Stimulated activated CD4-positive, alpha-beta T cell treated with anti-CD3 and anti-CD28 coated beads, Interleukin-1b, Interleukin-23, amount 100 ng/mL, for 24 hours (primary cell): Measurements from ENCODE around the gene DSCAML1.

ENCODE experiments used
- DNase-seq, 4 experiments: peaks; one replicate each; pipeline ENCODE4 v3.0.0-alpha.2; 2020; ENCODE audit warnings: low read depth in 4 of 4, low spot score in 1 of 4

The DSCAML1 gene

GRCh38 chr11:117437791-117438130, 359.3 kb downstream of the DSCAML1 start:
- no peak for DNase-seq

GRCh38 chr11:117437041-117437790, 359.8 kb downstream of the DSCAML1 start:
- DNase-seq = no peak

- no peak for DNase-seq
Observed at GRCh38 chr11:117435326-117435725, 361.7 kb downstream of the DSCAML1 start.

GRCh38 chr11:117434481-117434880, 362.5 kb downstream of the DSCAML1 start:
- DNase-seq = no peak

- no peak for DNase-seq
Observed at GRCh38 chr11:117433717-117434116, 363.3 kb downstream of the DSCAML1 start.

- no peak for DNase-seq
Observed at GRCh38 chr11:117431436-117431835, 365.6 kb downstream of the DSCAML1 start.

GRCh38 chr11:117430293-117430955, 366.6 kb downstream of the DSCAML1 start:
- DNase-seq = no peak

- DNase-seq = no peak
Observed at GRCh38 chr11:117428856-117429229, 368.2 kb downstream of the DSCAML1 start.

- DNase-seq = no peak
Observed at GRCh38 chr11:117428186-117428855, 368.7 kb downstream of the DSCAML1 start.

GRCh38 chr11:117427356-117427874, 369.6 kb downstream of the DSCAML1 start:
- DNase-seq = no peak

GRCh38 chr11:117426941-117427340, 370.1 kb downstream of the DSCAML1 start:
- DNase-seq = no peak

- peak; percentile 48 to 77 (median 55) for DNase-seq
Observed at GRCh38 chr11:117426297-117426685, 370.7 kb downstream of the DSCAML1 start.

- DNase-seq = no peak
Observed at GRCh38 chr11:117425679-117426296, 371.2 kb downstream of the DSCAML1 start.

- no peak for DNase-seq
Observed at GRCh38 chr11:117424781-117425180, 372.2 kb downstream of the DSCAML1 start.

- DNase-seq = no peak
Observed at GRCh38 chr11:117423046-117423575, 373.9 kb downstream of the DSCAML1 start.

- DNase-seq = no peak
Observed at GRCh38 chr11:117421476-117421875, 375.5 kb downstream of the DSCAML1 start.

GRCh38 chr11:117421041-117421440, 376.0 kb downstream of the DSCAML1 start:
- no peak for DNase-seq

GRCh38 chr11:117420598-117420997, 376.4 kb downstream of the DSCAML1 start:
- DNase-seq = no peak

- no peak for DNase-seq
Observed at GRCh38 chr11:117420143-117420485, 376.9 kb downstream of the DSCAML1 start.

- no peak for DNase-seq
Observed at GRCh38 chr11:117419482-117420142, 377.4 kb downstream of the DSCAML1 start.
